Activated CD4-positive, CD25-positive, alpha-beta regulatory T cell treated with anti-CD3 and anti-CD28 coated beads, Interleukin-2, amount 50 U/mL, for 16 hours (primary cell): ENCODE data around the gene PALLD.

Experiments used
- DNase-seq: peaks from one replicate; pipeline ENCODE4 v3.0.0-alpha.2; 2020; ENCODE audit warnings: low read depth, low spot score

PALLD gene

GRCh38 chr4:168870004-168870403, 373.2 kb downstream of the PALLD start:
- DNase-seq: no peak

- no peak for DNase-seq
Observed at GRCh38 chr4:168871632-168872031, 374.8 kb downstream of the PALLD start.

DNA sequence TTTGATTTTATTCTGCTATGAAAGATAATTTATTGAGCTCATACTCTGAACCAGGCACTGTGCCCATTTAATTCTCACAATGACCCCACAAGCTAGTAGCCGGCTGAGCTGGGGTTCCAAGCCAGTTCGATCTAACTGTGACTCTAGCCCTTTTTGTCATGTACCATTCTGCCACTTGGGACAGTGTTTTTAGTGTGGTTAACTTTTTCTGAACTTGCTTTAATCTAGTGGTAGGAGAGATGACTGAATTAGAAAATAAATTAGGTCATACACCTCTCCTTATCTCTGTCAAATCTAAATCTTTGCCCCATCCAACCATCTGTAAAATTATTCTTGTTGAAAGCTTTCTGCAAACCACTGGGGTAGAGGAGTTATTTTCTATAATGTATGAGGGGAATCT, 377.2 kb downstream of the PALLD start:
- no peak for DNase-seq

- no peak for DNase-seq
Observed at GRCh38 chr4:168876106-168876505, 379.3 kb downstream of the PALLD start.

DNA sequence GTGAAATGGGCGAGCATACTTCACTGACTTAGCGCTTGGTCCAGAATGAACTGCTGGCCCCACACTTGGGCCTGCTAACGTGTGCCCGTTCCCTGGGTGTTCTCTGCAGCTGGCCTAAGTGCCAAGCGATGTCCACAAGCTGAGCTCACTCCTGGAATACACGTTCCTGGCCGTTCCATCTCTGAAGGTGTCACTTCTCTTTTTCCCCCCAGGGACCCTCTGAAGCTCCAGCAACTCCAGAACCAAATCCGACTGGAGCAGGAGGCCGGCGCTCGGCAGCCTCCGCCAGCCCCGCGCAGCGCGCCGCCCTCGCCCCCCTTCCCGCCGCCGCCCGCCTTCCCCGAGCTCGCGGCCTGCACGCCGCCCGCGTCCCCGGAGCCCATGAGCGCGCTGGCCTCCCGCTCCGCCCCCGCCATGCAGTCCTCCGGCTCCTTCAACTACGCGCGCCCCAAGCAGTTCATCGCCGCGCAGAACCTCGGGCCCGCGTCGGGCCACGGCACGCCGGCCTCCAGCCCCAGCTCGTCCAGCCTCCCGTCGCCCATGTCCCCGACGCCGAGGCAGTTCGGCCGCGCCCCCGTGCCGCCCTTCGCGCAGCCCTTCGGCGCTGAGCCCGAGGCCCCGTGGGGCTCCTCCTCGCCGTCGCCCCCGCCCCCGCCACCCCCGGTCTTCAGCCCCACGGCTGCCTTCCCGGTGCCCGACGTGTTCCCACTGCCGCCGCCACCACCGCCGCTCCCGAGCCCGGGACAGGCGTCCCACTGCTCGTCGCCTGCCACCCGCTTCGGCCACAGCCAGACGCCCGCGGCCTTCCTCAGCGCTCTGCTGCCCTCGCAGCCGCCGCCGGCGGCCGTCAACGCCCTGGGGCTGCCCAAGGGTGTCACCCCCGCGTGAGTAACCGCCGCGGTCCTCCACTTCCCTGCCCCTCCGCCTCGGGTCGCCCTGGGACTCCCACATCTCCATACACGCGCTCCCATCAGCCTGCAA, 380.9 kb downstream of the PALLD start:
- DNase-seq: no peak

DNA sequence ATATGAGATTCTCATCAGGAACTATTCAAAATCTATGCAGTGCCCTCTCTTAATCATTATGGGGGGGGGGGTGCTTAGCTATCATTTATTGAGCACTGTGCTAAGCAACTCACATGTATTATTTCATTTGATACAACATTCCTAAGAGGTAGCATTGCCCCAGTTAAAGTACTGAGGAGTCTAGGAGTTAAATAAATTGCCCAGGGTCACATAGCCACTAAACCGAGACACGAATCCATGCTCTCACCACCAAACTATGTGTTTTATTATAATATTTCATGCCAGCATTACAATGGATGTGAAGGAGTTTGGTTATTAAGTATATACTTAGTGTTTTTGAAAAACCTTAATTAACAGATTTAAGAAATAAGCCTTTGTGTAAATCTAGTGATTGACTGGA, 381.8 kb downstream of the PALLD start:
- no peak for DNase-seq

- no peak for DNase-seq
Observed at GRCh38 chr4:168879188-168879587, 382.3 kb downstream of the PALLD start.

GRCh38 chr4:168880072-168880675, 383.3 kb downstream of the PALLD start:
- no peak for DNase-seq

- no peak for DNase-seq
Observed at GRCh38 chr4:168880811-168881595, 384.2 kb downstream of the PALLD start.

- DNase-seq: no peak
Observed at GRCh38 chr4:168881781-168882420, 385.0 kb downstream of the PALLD start.

- no peak for DNase-seq
Observed at GRCh38 chr4:168882650-168883233, 385.9 kb downstream of the PALLD start.

GRCh38 chr4:168883513-168883912, 386.7 kb downstream of the PALLD start:
- DNase-seq: no peak

DNA sequence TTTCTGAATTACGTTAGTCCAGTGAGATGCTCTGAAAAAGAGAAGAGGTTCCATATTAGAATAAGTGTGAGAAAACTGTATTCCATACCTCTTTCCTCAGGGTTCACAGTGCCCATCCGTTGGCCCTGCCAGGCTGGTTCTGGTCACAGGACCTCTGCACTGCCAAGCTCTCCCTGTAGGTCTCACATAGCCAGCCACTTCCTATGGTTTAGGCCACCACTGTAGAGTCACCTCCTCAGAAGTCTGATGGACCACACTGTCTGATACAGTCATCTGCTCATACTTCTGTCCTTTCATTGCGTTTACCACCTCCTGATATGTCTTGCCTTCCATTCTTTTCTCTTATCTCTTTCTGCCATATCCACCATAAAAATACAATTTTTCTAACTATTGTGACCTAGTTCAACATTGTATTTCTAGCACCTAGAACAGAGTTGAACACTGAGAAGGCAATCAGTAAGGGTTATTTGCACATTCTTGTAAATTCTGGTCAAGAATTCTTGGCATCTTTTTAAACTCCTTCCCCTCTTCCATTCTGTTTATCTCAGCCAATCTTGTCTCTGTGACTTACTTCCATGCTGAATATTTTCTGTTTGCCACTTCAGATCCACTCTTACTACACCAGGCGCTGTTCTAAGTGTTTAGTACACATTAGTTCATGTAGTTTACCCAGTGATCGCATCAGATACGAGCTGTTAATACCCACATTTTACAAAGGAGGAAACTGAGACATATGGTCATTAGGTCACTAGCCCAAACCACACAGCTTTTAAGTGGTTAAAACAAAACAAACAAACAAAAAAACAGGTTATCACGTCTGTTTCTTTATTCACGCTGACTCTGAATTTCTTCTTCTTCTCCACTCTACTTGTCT, 387.6 kb downstream of the PALLD start:
- no peak for DNase-seq

GRCh38 chr4:168885400-168885799, 388.5 kb downstream of the PALLD start:
- DNase-seq: no peak

- DNase-seq: no peak
Observed at GRCh38 chr4:168886351-168886750, 389.5 kb downstream of the PALLD start.

DNA sequence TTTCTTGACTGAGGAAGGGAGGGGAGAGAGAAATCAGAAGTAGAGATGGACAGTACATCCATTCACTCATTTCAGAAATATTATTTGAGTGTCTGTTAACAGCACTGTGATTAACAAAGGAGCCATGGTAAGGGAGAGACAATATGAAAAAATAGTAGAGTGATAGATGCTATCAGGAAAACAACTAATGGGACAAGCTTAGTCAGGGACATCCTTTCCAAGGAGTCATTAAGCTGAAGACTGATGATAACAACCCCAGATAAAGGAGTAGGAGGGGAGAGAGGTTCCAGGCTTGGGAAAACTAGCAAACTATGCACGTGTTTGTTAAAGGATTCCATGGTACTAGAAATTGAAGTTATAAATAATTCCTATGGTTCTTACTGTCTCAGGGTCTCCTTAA, 391.0 kb downstream of the PALLD start:
- DNase-seq: no peak

GRCh38 chr4:168888715-168889215, 391.9 kb downstream of the PALLD start:
- DNase-seq: no peak

DNA sequence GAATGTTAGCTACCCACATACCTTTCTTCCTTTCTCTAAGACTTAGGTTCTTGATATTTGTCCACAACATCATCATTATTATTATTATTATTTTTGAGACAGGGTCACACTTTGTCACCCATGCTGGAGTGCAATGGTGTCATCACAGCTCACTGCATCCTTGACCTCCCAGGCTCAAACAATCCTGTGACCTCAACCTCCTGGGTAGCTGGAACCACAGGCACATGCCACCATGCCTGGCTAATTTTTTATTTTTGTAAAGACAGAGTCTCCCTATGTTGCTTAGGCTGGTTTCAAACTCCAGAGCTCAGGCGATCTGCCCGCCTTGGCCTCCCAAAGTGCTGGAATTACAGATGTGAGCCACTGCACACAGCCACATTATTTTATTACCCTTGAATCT, 394.2 kb downstream of the PALLD start:
- no peak for DNase-seq

GRCh38 chr4:168891688-168892087, 394.8 kb downstream of the PALLD start:
- no peak for DNase-seq

GRCh38 chr4:168892475-168892874, 395.6 kb downstream of the PALLD start:
- DNase-seq: no peak
